Left cardiac atrium (tissue), 4 donors: Measurements from ENCODE around the gene TSKU. TPM values are rescaled to one million over a fixed set of nuclear protein-coding genes. Genes with fewer than 3 reads are reported as not detected.

Source experiments
- ATAC-seq, 2 donors: fragments of 200-7000 bp; cut with Tn5 transposase; one replicate each; pipeline ENCODE4 v1.9.1; 2020; ENCODE audit warnings: mild to moderate bottlenecking in 2 of 2, moderate library complexity in 2 of 2
- DNase-seq: peaks from one replicate; pipeline ENCODE4 v3.0.0-alpha.2; 2020
- intact Hi-C, 2 donors: fragments of 100-400 bp; cut with DNase I; formaldehyde crosslinking; loops; one replicate each; pipeline versions ENCODE4 v1.14.1 to v1.15.1; 2022 to 2023
- total RNA-seq, 2 donors: library from RNA; stranded (reverse); fragmentation: NEBNext Ultra II Directional; extraction: Animal tissue kit (Norgen Biotek cat#: 25700); gene quantifications; one replicate each; pipeline ENCODE4 v1.2.1, GENCODE V29; 2021
- donor health status: DM: no; HTN: yes; CAD: no.
- donor health status: DM: no; HTN: yes; CAD: no; lungs with severe emphysema.
- donor health status: DM: yes; HTN: yes; CAD: no.
- donor health status: Dilated cardiomyopathy.

TSKU gene
- total RNA-seq, 2 donors from 2014 or later, result 27.7 to 33.3 TPM

- intact Hi-C loops, result no loop called here
Observed at GRCh38 chr11:76748948-76749347, 34.2 kb upstream of the TSKU start.

DNA sequence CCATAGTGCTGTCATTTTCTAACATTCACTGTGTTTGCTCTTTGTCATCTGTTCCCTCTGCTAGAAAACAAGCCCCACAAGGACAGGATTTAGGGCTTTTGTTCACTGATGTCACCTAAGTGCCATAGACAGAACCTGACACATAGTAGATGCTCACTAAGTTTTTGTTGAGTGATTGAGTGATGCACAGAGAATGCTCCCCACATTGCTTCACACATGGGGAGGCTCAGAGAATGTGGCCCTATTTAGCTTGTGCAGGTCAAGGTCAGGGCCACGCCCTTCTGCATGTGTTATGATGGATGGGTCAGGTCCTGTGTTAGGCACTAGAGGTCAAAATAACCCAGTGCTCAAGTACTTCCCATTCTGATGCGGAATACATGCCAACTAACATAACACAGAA, 33.1 kb upstream of the TSKU start:
- DNase-seq (no peak), ATAC-seq (no peak)
- intact Hi-C loops, result no loop called here

More at GRCh38 chr11:76748948-76749347, 34.2 kb upstream of the TSKU start:
- ATAC-seq, result no peak
- DNase-seq, result no peak

DNA sequence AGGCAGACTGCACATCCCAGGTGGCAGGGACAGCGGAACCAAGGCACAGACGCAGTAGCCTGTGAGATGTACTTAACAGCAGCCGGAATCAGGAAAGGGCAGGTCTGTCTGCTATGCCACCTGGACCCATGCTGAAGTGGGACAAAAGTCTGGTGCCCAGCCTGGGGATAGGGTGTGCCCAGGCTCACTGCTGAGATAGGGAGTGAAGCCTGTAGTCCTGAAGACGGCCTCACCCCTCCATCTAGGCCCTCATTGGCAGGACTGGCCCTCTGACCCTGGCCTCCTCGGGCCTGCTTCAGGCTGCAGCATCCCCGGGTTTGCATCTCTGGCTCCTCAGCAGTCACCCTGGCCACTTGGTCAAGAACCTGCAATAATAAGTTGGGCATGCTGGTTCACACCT, 32.4 kb upstream of the TSKU start:
- ATAC-seq, result no peak
- no peak for DNase-seq
- intact Hi-C loops, result no loop called here

- ATAC-seq, result peak; percentile 92 to 98
- DNase-seq, result peak; percentile 94
- intact Hi-C loops, result no loop called here
Observed at GRCh38 chr11:76752321-76753143, 30.6 kb upstream of the TSKU start.

- ATAC-seq, result no peak
- DNase-seq, result no peak
- intact Hi-C loops, result no loop called here
Observed at GRCh38 chr11:76753449-76753848, 29.7 kb upstream of the TSKU start.

- DNase-seq, result no peak
- intact Hi-C loops, result no loop called here
- no peak for ATAC-seq
Observed at GRCh38 chr11:76753950-76754349, 29.2 kb upstream of the TSKU start.

DNA sequence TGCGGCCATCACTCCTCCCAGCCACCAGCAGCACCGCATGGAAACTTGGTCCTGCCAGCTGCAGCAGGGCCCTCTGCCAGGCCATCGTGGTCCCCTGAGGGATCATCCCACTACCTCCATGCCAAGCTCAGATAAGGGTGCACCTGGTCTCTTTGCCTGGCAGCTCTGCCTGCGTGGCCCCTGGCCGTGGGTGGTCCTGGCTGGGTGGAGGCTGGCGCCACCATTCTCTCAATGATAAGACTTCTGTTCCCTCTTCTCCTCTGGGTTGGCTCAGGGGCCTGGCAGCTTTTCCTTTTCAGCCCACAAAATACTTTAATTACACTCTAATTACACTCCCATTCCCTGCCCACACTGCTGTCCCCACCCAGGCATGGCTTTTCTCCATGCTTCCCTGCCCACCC, 26.8 kb upstream of the TSKU start:
- ATAC-seq (no peak), DNase-seq (no peak)
- intact Hi-C loops, result no loop called here

DNA sequence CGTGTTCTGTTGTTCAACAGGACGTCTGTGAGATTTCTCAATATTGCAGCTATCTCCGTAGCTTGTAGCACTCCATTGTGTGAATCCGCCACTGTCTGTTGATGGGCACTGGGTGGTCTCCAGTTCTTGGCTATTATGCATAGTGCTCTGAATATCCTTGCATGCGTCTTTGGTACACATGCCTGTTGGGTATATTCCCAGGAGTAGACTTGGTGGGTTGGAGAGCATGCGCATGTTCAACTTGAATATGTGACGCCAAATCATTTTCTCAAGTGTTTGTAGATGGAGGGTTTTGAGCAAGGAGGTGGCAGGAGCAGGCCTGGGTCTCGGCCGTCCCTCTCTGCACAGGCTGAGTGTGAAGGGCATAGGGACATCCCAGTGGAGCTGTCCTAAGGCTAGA, 24.8 kb upstream of the TSKU start:
- intact Hi-C loops, result no loop called here
- ATAC-seq (no peak), DNase-seq (no peak)

- intact Hi-C loops, result no loop called here
- ATAC-seq, result no peak
- DNase-seq, result no peak
Observed at GRCh38 chr11:76759092-76759491, 24.1 kb upstream of the TSKU start.

DNA sequence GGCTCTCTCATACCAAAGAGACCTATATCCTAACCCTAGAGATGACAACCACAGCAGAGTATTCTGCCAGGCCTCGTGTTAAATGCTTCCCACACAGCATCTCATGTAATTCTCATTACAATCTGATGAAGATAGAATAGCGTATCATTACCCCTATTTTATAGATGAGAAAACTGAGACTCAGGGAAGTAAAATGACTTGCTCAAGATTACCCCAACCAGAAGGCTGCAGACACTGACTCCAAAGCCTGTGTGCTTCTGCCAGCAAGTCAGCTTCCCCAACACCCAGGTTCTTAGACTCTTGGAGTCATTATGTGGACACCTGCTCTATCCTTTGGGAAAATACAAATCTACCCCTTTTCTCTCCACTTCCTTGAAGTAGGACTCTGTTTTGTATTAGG, 23.6 kb upstream of the TSKU start:
- DNase-seq (no peak), ATAC-seq (no peak)
- intact Hi-C loops, result no loop called here

DNA sequence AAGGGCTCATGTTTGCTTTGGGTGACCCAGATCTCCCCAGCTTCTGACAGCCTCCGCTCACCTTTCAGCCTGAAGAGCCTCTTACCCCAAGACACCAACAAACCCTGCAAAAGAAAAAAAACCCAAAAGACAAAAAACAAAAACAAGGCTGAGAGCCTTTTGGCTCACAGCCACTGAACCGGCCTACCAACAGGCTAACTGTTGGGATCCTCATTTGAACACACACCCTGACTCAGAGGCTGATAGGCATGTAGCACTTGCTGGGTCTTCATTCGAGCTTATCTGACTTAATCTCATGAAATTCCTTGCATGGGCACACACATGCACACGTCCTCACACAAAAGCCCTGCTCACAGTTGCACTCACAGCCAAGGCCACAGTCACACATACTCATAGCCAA, 22.9 kb upstream of the TSKU start:
- intact Hi-C loops, result no loop called here
- ATAC-seq (no peak), DNase-seq (no peak)

- ATAC-seq (no peak), DNase-seq (no peak)
- intact Hi-C loops, result no loop called here
Observed at GRCh38 chr11:76761718-76762355, 21.3 kb upstream of the TSKU start.

DNA sequence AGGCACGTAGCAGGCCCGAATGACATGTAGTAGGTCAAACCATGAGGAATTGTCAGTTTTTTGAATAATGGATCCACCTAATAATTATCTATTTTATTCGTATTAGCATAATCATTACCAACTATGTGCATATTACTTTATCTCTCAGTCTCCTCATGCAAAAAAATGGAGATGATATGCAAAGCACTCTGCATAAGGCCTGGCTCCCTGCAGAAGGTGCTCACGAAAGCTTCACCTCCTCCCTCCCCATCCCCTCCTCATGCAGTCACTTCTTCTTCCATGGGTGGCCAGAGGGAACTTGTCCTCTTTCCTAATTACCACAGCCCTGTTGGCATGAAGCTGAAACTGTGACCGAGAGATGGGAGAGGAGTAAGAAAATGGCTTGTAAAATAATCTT, 20.8 kb upstream of the TSKU start:
- ATAC-seq (no peak), DNase-seq (no peak)
- intact Hi-C loops, result no loop called here

- intact Hi-C loops, result no loop called here
- DNase-seq (no peak), ATAC-seq (no peak)
Observed at GRCh38 chr11:76762867-76763572, 20.1 kb upstream of the TSKU start.

- DNase-seq, result peak; percentile 71
- peak; percentile 57 to 65 for ATAC-seq
- intact Hi-C loops, result no loop called here
Observed at GRCh38 chr11:76763573-76764346, 19.4 kb upstream of the TSKU start.

DNA sequence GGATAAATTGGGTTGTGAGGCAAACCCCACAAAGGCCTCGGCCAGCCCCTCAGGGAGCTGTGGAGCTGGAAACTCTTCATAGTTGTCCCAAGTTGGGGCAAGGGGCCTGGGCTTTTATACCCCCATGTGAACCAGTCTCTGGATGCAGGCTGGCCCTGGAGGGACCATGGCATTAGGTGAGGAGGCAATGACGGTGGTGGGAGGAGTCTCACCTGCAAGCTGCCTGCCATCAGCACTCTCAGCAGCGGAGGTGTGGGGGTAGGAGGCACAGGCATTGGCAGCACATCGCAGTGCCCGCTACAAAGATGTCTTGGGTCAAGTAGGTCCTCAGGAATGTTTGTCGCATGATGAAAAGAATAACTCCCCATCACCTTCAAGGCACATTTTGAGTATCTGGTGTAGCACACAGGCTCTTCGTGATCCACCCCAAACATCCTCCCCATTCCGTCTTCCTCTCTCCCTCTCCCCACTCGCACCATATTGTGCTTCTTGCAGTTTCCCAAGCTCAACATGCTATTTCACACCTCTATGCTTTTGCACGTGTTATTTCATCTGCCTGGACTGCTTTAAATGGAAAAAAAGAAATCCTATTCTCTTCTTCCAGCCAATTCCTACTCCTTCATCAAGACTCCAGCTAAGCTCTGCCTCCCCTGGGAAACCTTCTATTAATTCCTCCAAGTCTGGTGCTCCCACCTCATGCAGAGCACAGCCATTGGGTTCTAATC, 18.1 kb upstream of the TSKU start:
- intact Hi-C loops, result no loop called here
- ATAC-seq (no peak), DNase-seq (no peak)

GRCh38 chr11:76765863-76766350, 17.2 kb upstream of the TSKU start:
- no peak for DNase-seq
- peak; percentile 48 to 49 for ATAC-seq
- intact Hi-C loops, result no loop called here

- intact Hi-C loops, result no loop called here
Observed at GRCh38 chr11:76766521-76766920, 16.6 kb upstream of the TSKU start.

DNA sequence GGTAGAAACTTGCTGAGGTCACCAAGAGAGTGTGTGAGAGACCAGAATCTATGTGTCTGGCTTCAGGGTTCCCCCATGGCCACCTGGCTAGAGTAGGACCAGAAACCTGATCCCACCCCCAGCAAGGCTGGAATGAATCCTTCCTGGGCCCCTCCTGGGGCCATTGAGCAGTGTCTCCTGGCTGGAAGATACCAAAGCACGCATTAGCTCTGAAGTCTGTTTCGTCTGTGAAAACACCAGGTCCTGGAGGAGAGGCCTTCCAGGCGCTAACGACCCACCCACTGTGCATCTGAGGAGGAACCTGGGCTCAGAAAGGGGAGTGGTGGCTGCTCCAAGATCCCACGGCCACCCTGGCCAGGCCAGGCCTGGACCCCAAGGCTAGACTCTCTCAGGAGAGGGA, 15.5 kb upstream of the TSKU start:
- ATAC-seq, result no peak
- intact Hi-C loops, result no loop called here
- DNase-seq, result no peak

More at GRCh38 chr11:76766521-76766920, 16.6 kb upstream of the TSKU start:
- ATAC-seq, result no peak
- no peak for DNase-seq
